ENCODE data around the gene HAO1. TPM values are rescaled to one million over a fixed set of nuclear protein-coding genes. Genes with fewer than 3 reads are reported as not detected.

Gene HAO1
- total RNA-seq, 1 experiment from 2014 or later: not detected

- DNase-seq: no peak
- Histone ChIP-seq H3K4me1 (replicated peaks; ENCODE audit: insufficient read depth) (no peaks in the 10 kb centered on the region), H3F3A (ENCODE audit: insufficient read depth, low read depth) (no peaks in the 10 kb centered on the region), H3K4me3 (no peak overlapping the region), H3K27ac (no peak overlapping the region), H3K36me3 (ENCODE audit: low read depth) (no peaks in the 10 kb centered on the region), H3K4me2 (no peak overlapping the region), H3K9me2 (ENCODE audit: insufficient read depth) (no peaks in the 10 kb centered on the region), H2AFZ (no peak overlapping the region), H4K20me1 (ENCODE audit: insufficient read depth) (no peaks in the 10 kb centered on the region), H3K79me2 (ENCODE audit: low read depth) (no peaks in the 10 kb centered on the region), H3K9me3 (ENCODE audit: insufficient read depth, low read depth) (no peaks in the 10 kb centered on the region), H3K27me3 (ENCODE audit: insufficient read depth, low read depth) (no peaks in the 10 kb centered on the region)
- TF ChIP-seq, protein P1, sequence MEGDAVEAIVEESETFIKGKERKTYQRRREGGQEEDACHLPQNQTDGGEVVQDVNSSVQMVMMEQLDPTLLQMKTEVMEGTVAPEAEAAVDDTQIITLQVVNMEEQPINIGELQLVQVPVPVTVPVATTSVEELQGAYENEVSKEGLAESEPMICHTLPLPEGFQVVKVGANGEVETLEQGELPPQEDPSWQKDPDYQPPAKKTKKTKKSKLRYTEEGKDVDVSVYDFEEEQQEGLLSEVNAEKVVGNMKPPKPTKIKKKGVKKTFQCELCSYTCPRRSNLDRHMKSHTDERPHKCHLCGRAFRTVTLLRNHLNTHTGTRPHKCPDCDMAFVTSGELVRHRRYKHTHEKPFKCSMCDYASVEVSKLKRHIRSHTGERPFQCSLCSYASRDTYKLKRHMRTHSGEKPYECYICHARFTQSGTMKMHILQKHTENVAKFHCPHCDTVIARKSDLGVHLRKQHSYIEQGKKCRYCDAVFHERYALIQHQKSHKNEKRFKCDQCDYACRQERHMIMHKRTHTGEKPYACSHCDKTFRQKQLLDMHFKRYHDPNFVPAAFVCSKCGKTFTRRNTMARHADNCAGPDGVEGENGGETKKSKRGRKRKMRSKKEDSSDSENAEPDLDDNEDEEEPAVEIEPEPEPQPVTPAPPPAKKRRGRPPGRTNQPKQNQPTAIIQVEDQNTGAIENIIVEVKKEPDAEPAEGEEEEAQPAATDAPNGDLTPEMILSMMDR (conservative IDR thresholded peaks at IDR 0.05): no peak
- no peak for TF ChIP-seq EZH2 (IDR thresholded peaks at IDR 0.05; ENCODE audit: low read depth)
- no TSS peak for BruUV-seq (replicated peaks)
- POLR2A ChIA-PET (ENCODE audit: unreplicated experiment): no interaction called here
- CTCF ChIA-PET: no interaction called here
- intact Hi-C loops (cut with micrococcal nuclease; ENCODE audit: unreplicated experiment): no loop called here
Observed at GRCh38 chr20:7971536-7972280, 31.4 kb upstream of the HAO1 start.

DNA sequence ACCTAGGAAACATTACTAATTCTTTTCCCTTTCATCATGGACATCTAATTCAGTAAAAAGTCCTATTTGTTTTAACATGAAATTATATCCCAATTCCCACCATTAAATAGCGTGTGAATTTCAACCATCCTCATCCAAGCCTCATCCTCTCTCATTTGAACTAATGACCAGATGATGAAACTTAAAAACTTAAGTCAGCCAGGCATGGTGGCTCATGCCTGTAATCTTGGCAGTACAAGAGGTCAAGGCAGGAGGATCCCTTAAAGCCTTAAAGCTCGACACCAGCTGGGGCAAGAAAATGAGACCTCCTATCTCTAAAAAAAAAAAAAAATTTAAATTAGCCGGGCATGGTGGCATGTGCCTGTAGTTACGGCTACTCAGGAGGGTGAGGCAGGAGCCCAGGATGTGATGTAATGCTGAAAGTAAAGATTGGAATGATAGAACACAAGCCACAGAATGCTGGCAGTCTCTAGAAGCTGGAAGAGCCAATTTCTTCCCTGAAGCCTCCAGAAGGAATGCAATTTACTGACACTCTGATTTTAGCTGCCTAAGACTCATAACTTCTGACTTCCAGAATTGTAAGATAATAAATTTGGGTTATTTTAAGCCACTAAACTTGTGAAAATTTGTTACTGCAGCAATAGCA, 27.1 kb upstream of the HAO1 start:
- Histone ChIP-seq H3K27ac (no peak overlapping the region), H3K4me3 (no peak overlapping the region), H3K79me2 (ENCODE audit: low read depth) (no peaks in the 10 kb centered on the region), H2AFZ (no peak overlapping the region), H3K27me3 (ENCODE audit: insufficient read depth, low read depth) (no peaks in the 10 kb centered on the region), H3K4me1 (replicated peaks; ENCODE audit: insufficient read depth) (no peaks in the 10 kb centered on the region), H3K36me3 (ENCODE audit: low read depth) (no peaks in the 10 kb centered on the region), H3F3A (ENCODE audit: insufficient read depth, low read depth) (no peaks in the 10 kb centered on the region), H3K9me2 (ENCODE audit: insufficient read depth) (no peaks in the 10 kb centered on the region), H3K9me3 (ENCODE audit: insufficient read depth, low read depth) (no peaks in the 10 kb centered on the region), H3K4me2 (no peak overlapping the region), H4K20me1 (ENCODE audit: insufficient read depth) (no peaks in the 10 kb centered on the region)
- ChIA-PET POLR2A (ENCODE audit: unreplicated experiment) (no interaction called here), CTCF (no interaction called here)
- no TSS peak for BruUV-seq (replicated peaks)
- intact Hi-C loops (cut with micrococcal nuclease; ENCODE audit: unreplicated experiment): no loop called here
- DNase-seq: no peak
- TF ChIP-seq, protein P1 (conservative IDR thresholded peaks at IDR 0.05): no peak
- TF ChIP-seq EZH2 (IDR thresholded peaks at IDR 0.05; ENCODE audit: low read depth): no peak

DNA sequence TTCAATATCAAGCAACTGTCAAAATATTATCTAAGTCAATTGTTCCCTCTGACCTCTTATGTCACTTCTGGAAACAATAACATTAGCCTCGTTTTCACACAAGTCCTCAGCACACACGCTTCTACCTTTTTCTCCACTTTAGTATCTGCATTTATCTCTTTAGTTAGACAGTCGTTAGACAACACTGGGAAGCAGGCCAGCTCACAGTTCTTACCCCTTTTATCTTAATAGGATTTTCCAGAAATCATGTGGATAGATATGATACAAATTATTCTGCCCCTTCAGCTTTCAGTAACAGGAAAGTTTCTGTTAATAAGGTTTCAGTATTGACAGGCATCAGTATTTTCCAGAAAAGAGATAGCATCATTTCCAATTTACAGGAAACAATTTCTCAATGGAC, 25.9 kb upstream of the HAO1 start:
- Histone ChIP-seq H3K4me3 (no peak overlapping the region), H3K36me3 (ENCODE audit: low read depth) (no peaks in the 10 kb centered on the region), H3K27me3 (ENCODE audit: insufficient read depth, low read depth) (no peaks in the 10 kb centered on the region), H4K20me1 (ENCODE audit: insufficient read depth) (no peaks in the 10 kb centered on the region), H3K9me3 (ENCODE audit: insufficient read depth, low read depth) (no peaks in the 10 kb centered on the region), H3F3A (ENCODE audit: insufficient read depth, low read depth) (no peaks in the 10 kb centered on the region), H3K4me1 (replicated peaks; ENCODE audit: insufficient read depth) (no peaks in the 10 kb centered on the region), H3K4me2 (no peak overlapping the region), H2AFZ (no peak overlapping the region), H3K9me2 (ENCODE audit: insufficient read depth) (no peaks in the 10 kb centered on the region), H3K79me2 (ENCODE audit: low read depth) (no peaks in the 10 kb centered on the region), H3K27ac (no peak overlapping the region)
- no TSS peak for BruUV-seq (replicated peaks)
- no peak for TF ChIP-seq EZH2 (IDR thresholded peaks at IDR 0.05; ENCODE audit: low read depth)
- TF ChIP-seq, protein P1 (conservative IDR thresholded peaks at IDR 0.05): no peak
- POLR2A ChIA-PET (ENCODE audit: unreplicated experiment): no interaction called here
- CTCF ChIA-PET: no interaction called here
- intact Hi-C loops (cut with micrococcal nuclease; ENCODE audit: unreplicated experiment): no loop called here
- DNase-seq: no peak

Measured in PC-9 (cell line).